H9 (cell line): ENCODE measurements around the gene FOXR1. TPM values are rescaled to one million over a fixed set of nuclear protein-coding genes. Genes with fewer than 3 reads are reported as not detected.
A peak's percentile ranks its signal among the peaks of the same experiment; 100 is the strongest.

ENCODE experiments used
- DNase-seq: peaks from one replicate; pipeline ENCODE4 v3.0.0-alpha.2; 2017
- H2AFZ ChIP-seq: one replicate; pipeline ENCODE4 v1.6.1; 2013; ENCODE audit warnings: mild to moderate bottlenecking, low read length, control low read depth, moderate library complexity
- H2AK5ac ChIP-seq: 2 replicates; pipeline ENCODE4 v1.6.1; 2013; ENCODE audit warnings: low read length, control low read depth, mixed read lengths; ENCODE audit not compliant: insufficient read length
- H2BK120ac ChIP-seq: one replicate; pipeline ENCODE4 v1.6.1; 2013; ENCODE audit warnings: low read depth, mild to moderate bottlenecking, low read length, control low read depth, inconsistent platforms; ENCODE audit not compliant: poor library complexity, severe bottlenecking
- H2BK12ac ChIP-seq: 2 replicates; pipeline ENCODE4 v1.6.1; 2013; ENCODE audit warnings: low read length, control low read depth, mixed read lengths, low read depth; ENCODE audit not compliant: insufficient read length
- H2BK15ac ChIP-seq: 2 replicates; pipeline ENCODE4 v1.6.1; 2013; ENCODE audit warnings: low read depth, low read length, control low read depth
- H2BK20ac ChIP-seq: one replicate; pipeline ENCODE4 v1.6.1; 2013; ENCODE audit warnings: low read depth, mild to moderate bottlenecking, low read length, control low read depth, inconsistent platforms; ENCODE audit not compliant: poor library complexity, severe bottlenecking
- H2BK5ac ChIP-seq: 2 replicates; pipeline ENCODE4 v1.6.1; 2013; ENCODE audit warnings: low read length, control low read depth, mixed read lengths; ENCODE audit not compliant: insufficient read length
- H3K14ac ChIP-seq: 2 replicates; pipeline ENCODE4 v1.6.1; 2013; ENCODE audit warnings: low read length, control low read depth; ENCODE audit not compliant: insufficient read depth
- H3K18ac ChIP-seq: 2 replicates; pipeline ENCODE4 v1.6.1; 2013; ENCODE audit warnings: low read depth, mild to moderate bottlenecking, mixed read lengths, low read length, control low read depth; ENCODE audit not compliant: insufficient read length
- H3K23ac ChIP-seq: 2 replicates; pipeline ENCODE4 v1.6.1; 2013; ENCODE audit warnings: low read length, control low read depth, mixed read lengths, low read depth; ENCODE audit not compliant: insufficient read length
- H3K23me2 ChIP-seq: 2 replicates; pipeline ENCODE4 v1.6.1; 2013; ENCODE audit warnings: low read depth, mild to moderate bottlenecking, mixed read lengths, low read length, control low read depth; ENCODE audit not compliant: insufficient read length, poor library complexity, severe bottlenecking
- H3K27ac ChIP-seq: 2 replicates; pipeline ENCODE4 v1.5.1; 2013; ENCODE audit warnings: low read length, control low read depth, mixed read lengths, low read depth; ENCODE audit not compliant: insufficient read length
- H3K27me3 ChIP-seq: 2 replicates; pipeline ENCODE4 v1.6.1; 2013; ENCODE audit warnings: low read length, control low read depth, inconsistent platforms; ENCODE audit not compliant: insufficient read depth
- H3K4ac ChIP-seq: 2 replicates; pipeline ENCODE4 v1.6.1; 2013; ENCODE audit warnings: low read depth, mild to moderate bottlenecking, control low read depth, inconsistent platforms, low read length, moderate library complexity
- H3K4me1 ChIP-seq: 2 replicates; pipeline ENCODE4 v1.6.1; 2013; ENCODE audit warnings: low read length, control low read depth, inconsistent platforms; ENCODE audit not compliant: insufficient read depth
- H3K4me2 ChIP-seq: 2 replicates; pipeline ENCODE4 v1.6.1; 2013; ENCODE audit warnings: low read length, control low read depth, mixed read lengths; ENCODE audit not compliant: insufficient read length, insufficient read depth
- H3K56ac ChIP-seq: 2 replicates; pipeline ENCODE4 v1.6.1; 2013; ENCODE audit warnings: low read depth, mild to moderate bottlenecking, mixed read lengths, low read length, control low read depth; ENCODE audit not compliant: insufficient read length
- H3K79me1 ChIP-seq: 2 replicates; pipeline ENCODE4 v1.6.1; 2013; ENCODE audit warnings: low read depth, mild to moderate bottlenecking, moderate library complexity, low read length, control low read depth, inconsistent platforms; ENCODE audit not compliant: insufficient read depth, poor library complexity, severe bottlenecking
- H3K79me2 ChIP-seq: 2 replicates; pipeline ENCODE4 v1.6.1; 2013; ENCODE audit warnings: low read length, control low read depth, inconsistent platforms; ENCODE audit not compliant: insufficient read depth
- H3K9ac ChIP-seq: 2 replicates; pipeline ENCODE4 v1.6.1; 2013; ENCODE audit warnings: low read length, control low read depth, mixed read lengths; ENCODE audit not compliant: insufficient read length; ENCODE audit errors: extremely low read depth
- H3K9me3 ChIP-seq: one replicate; pipeline ENCODE4 v1.6.1; 2013; ENCODE audit warnings: low read depth, low read length, inconsistent platforms; ENCODE audit not compliant: control insufficient read depth
- H3T11ph ChIP-seq: one replicate; pipeline ENCODE4 v1.6.1; 2013; ENCODE audit warnings: mild to moderate bottlenecking, low read length, control low read depth, inconsistent platforms
- H4K20me1 ChIP-seq: one replicate; pipeline ENCODE4 v1.6.1; 2013; ENCODE audit not compliant: control insufficient read depth, insufficient read length, insufficient read depth
- H4K5ac ChIP-seq: 2 replicates; pipeline ENCODE4 v1.6.1; 2013; ENCODE audit warnings: low read depth, mild to moderate bottlenecking, mixed read lengths, low read length, control low read depth; ENCODE audit not compliant: insufficient read length
- H4K8ac ChIP-seq: replicated peaks from 2 replicates; pipeline ENCODE4 v1.6.1; 2013; ENCODE audit warnings: low read length, control low read depth, mixed read lengths, low read depth; ENCODE audit not compliant: insufficient read length
- H4K91ac ChIP-seq: 2 replicates; pipeline ENCODE4 v1.6.1; 2013; ENCODE audit warnings: low read depth, mild to moderate bottlenecking, moderate library complexity, mixed read lengths, low read length, control low read depth; ENCODE audit not compliant: insufficient read length
- H3K27ac Mint-ChIP-seq, 3 experiments: 2 replicates in 2 of 3; 3 replicates in 1 of 3; pipeline ENCODE4 v1.8.0; 2020 to 2021; ENCODE audit warnings: mixed read lengths in 3 of 3, mild to moderate bottlenecking in 1 of 3, moderate library complexity in 1 of 3
- H3K27me3 Mint-ChIP-seq: 2 replicates; pipeline ENCODE4 v1.8.0; 2021; ENCODE audit warnings: low read depth, mild to moderate bottlenecking, moderate library complexity, mixed read lengths
- H3K36me3 Mint-ChIP-seq, 3 experiments: 2 replicates in 2 of 3; 3 replicates in 1 of 3; pipeline ENCODE4 v1.8.0; 2020 to 2021; ENCODE audit warnings: low read depth in 3 of 3, mixed read lengths in 3 of 3; ENCODE audit not compliant: insufficient read depth in 1 of 3
- H3K4me1 Mint-ChIP-seq, 2 experiments: 2 replicates each; pipeline ENCODE4 v1.8.0; 2020; ENCODE audit warnings: mixed read lengths in 2 of 2
- H3K4me3 Mint-ChIP-seq, 2 experiments: 2 replicates in 1 of 2; 3 replicates in 1 of 2; pipeline ENCODE4 v1.8.0; 2020 to 2021; ENCODE audit warnings: mild to moderate bottlenecking in 2 of 2, mixed read lengths in 2 of 2, moderate library complexity in 1 of 2
- H3K9me3 Mint-ChIP-seq, 2 experiments: 2 replicates in 1 of 2; 3 replicates in 1 of 2; pipeline ENCODE4 v1.8.0; 2020; ENCODE audit warnings: mild to moderate bottlenecking in 2 of 2, mixed read lengths in 2 of 2, moderate library complexity in 1 of 2
- WGBS: extraction: QIAGEN DNeasy Blood & Tissue Kit; methylation state at CpG from one replicate; pipeline ENCODE4 v1.1.7; 2013; ENCODE audit warnings: missing lambda C conversion rate, low lambda C conversion rate, mixed read lengths; ENCODE audit not compliant: insufficient read length; ENCODE audit errors: extremely low coverage; 5-methylcytosine and 5-hydroxymethylcytosine counted together
- total RNA-seq: library from RNA; stranded (reverse); gene quantifications from 2 replicates; pipeline ENCODE4 v1.2.1, GENCODE V29; 2021
- TF ChIP-seq, protein P1 (sequence below): fragments of 200-600 bp; sonication (generic); conservative IDR thresholded peaks from 3 replicates; pipeline ENCODE4 v1.8.0; 2021; ENCODE audit warnings: antibody characterized with exemption, mild to moderate bottlenecking

The FOXR1 gene
- total RNA-seq, 1 experiment from 2014 or later = not detected

GRCh38 chr11:119029069-119029339 is 57.4 kb downstream of the FOXR1 start:
- Histone ChIP-seq H3K4me2 (peak overlapping the region; percentile 47), H3K27ac (no peak overlapping the region), H3K23me2 (peaks cover 14% of the 10 kb centered on the region), H3K79me2 (no peaks in the 10 kb centered on the region), H2AK5ac (no peak overlapping the region), H2AFZ (no peak overlapping the region), H3K23ac (no peak overlapping the region), H3K56ac (no peak overlapping the region), H3K9me3 (no peaks in the 10 kb centered on the region), H3K4me1 (peaks cover 8% of the 10 kb centered on the region; the same call in 1 of the 2 replicates), H3T11ph (no peak overlapping the region), H2BK120ac (no peak overlapping the region), H3K14ac (no peak overlapping the region), H4K8ac (no peak overlapping the region), H2BK15ac (no peak overlapping the region), H2BK20ac (no peak overlapping the region), H3K27me3 (no peaks in the 10 kb centered on the region), H3K79me1 (peaks cover 3% of the 10 kb centered on the region), H4K5ac (no peak overlapping the region), H4K20me1 (no peaks in the 10 kb centered on the region), H4K91ac (no peak overlapping the region), H3K9ac (no peak overlapping the region), H2BK12ac (no peak overlapping the region), H2BK5ac (no peak overlapping the region), H3K4ac (no peak overlapping the region), H3K18ac (no peak overlapping the region)
- no peak for DNase-seq
- WGBS = no CpG with 5 or more reads among the region's 1 CpG
- peak overlapping the region in 2 of 3 experiments; percentile 32 to 59; a peak in 5 of 7 replicates for H3K27ac Mint-ChIP-seq
- no peaks in the 10 kb centered on the region for H3K9me3 Mint-ChIP-seq
- TF ChIP-seq, protein P1, sequence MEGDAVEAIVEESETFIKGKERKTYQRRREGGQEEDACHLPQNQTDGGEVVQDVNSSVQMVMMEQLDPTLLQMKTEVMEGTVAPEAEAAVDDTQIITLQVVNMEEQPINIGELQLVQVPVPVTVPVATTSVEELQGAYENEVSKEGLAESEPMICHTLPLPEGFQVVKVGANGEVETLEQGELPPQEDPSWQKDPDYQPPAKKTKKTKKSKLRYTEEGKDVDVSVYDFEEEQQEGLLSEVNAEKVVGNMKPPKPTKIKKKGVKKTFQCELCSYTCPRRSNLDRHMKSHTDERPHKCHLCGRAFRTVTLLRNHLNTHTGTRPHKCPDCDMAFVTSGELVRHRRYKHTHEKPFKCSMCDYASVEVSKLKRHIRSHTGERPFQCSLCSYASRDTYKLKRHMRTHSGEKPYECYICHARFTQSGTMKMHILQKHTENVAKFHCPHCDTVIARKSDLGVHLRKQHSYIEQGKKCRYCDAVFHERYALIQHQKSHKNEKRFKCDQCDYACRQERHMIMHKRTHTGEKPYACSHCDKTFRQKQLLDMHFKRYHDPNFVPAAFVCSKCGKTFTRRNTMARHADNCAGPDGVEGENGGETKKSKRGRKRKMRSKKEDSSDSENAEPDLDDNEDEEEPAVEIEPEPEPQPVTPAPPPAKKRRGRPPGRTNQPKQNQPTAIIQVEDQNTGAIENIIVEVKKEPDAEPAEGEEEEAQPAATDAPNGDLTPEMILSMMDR = no peak
- H3K4me1 Mint-ChIP-seq = peaks cover 22 to 24% of the 10 kb centered on the region in 2 experiments
- H3K4me3 Mint-ChIP-seq = peak overlapping the region; percentile 79 to 83
- H3K27me3 Mint-ChIP-seq = no peaks in the 10 kb centered on the region; the same call in 1 of the 2 replicates
- H3K36me3 Mint-ChIP-seq = peaks cover 24 to 48% (median 46%) of the 10 kb centered on the region in 3 experiments
